ENCODE data around the gene MEG3.

GRCh38 chr14:100850841-100851585 is 25.1 kb downstream of the MEG3 start:
- peak; percentile 93 for TF ChIP-seq CTCF (IDR thresholded peaks at IDR 0.05)
- no peak for TF ChIP-seq ATF2 (CRISPR knock-in tag; IDR thresholded peaks at IDR 0.05; ENCODE audit: borderline replicate concordance, low read depth)
- no peak for TF ChIP-seq ZNF121 (CRISPR knock-in tag; IDR thresholded peaks at IDR 0.05)
- no peak for TF ChIP-seq MAX (CRISPR knock-in tag; IDR thresholded peaks at IDR 0.05)
